Lung (tissue), 12 donors: ENCODE measurements around the gene ABCA4. TPM values are rescaled to one million over a fixed set of nuclear protein-coding genes. Genes with fewer than 3 reads are reported as not detected.

Source experiments
- ATAC-seq: fragments of 200-7000 bp; cut with Tn5 transposase; one replicate; pipeline ENCODE4 v1.9.1; 2020; ENCODE audit warnings: moderate number of reproducible peaks; ENCODE audit not compliant: insufficient read depth, low FRiP score
- DNase-seq, 3 donors: peaks; one replicate each; pipeline ENCODE4 v3.0.0-alpha.2; 2013 to 2017
- H3K27ac ChIP-seq, 2 donors: one replicate each; pipeline ENCODE4 v1.5.1; 2013; ENCODE audit warnings: mild to moderate bottlenecking in 2 of 2, moderate library complexity in 2 of 2, control low read depth in 1 of 2, inconsistent platforms in 1 of 2, low read depth in 1 of 2, low read length in 1 of 2
- H3K27me3 ChIP-seq, 3 donors: one replicate each; pipeline ENCODE4 v1.5.1; 2013; ENCODE audit warnings: low read length in 2 of 3; ENCODE audit not compliant: control insufficient read depth in 3 of 3, insufficient read depth in 3 of 3
- H3K36me3 ChIP-seq, 4 donors: one replicate each; pipeline ENCODE4 v1.5.1; 2013; ENCODE audit warnings: low read length in 4 of 4, mild to moderate bottlenecking in 1 of 4, moderate library complexity in 1 of 4; ENCODE audit not compliant: control insufficient read depth in 4 of 4, insufficient read depth in 4 of 4
- H3K4me1 ChIP-seq, 5 donors: one replicate each; pipeline ENCODE4 v1.5.1; 2013; ENCODE audit warnings: low read length in 5 of 5, mild to moderate bottlenecking in 2 of 5, moderate library complexity in 1 of 5; ENCODE audit not compliant: control insufficient read depth in 5 of 5, insufficient read depth in 5 of 5
- H3K4me3 ChIP-seq: one replicate; pipeline ENCODE4 v1.5.1; 2013; ENCODE audit warnings: mild to moderate bottlenecking, control low read depth, moderate library complexity
- H3K9ac ChIP-seq, 2 donors: one replicate each; pipeline ENCODE4 v1.5.1; 2013; ENCODE audit warnings: low read length in 2 of 2, control low read depth in 1 of 2; ENCODE audit not compliant: insufficient read depth in 1 of 2
- H3K9me3 ChIP-seq, 4 donors: one replicate each; pipeline ENCODE4 v1.5.1; 2013; ENCODE audit warnings: low read length in 3 of 4, mild to moderate bottlenecking in 1 of 4, moderate library complexity in 1 of 4; ENCODE audit not compliant: control insufficient read depth in 4 of 4, insufficient read depth in 3 of 4
- WGBS, 2 donors: extraction: QIAGEN DNeasy Blood & Tissue Kit; methylation state at CpG; one replicate each; pipeline ENCODE4 v1.1.7; 2013; 5-methylcytosine and 5-hydroxymethylcytosine counted together
- polyA plus RNA-seq, 2 donors: library from polyadenylated mRNA; stranded (reverse); fragments of 200-250 nt; gene quantifications; one replicate each; pipeline ENCODE4 v1.2.1, GENCODE V29; 2013
- total RNA-seq, 2 donors: library from RNA; depleted of rRNA in 1 of 2; stranded (reverse); fragments of >200 nt in 1 of 2; gene quantifications; one replicate each; pipeline ENCODE4 v1.2.1, GENCODE V29; 2014 to 2021
- TF ChIP-seq, protein P1 (sequence below): IDR thresholded peaks from 2 replicates; pipeline ENCODE4 v1.5.1; 2012; ENCODE audit warnings: mild to moderate bottlenecking; ENCODE audit errors: control extremely low read depth, extremely low read depth
- donor health status: control.
- donor health status: control.
- donor health status: Bipolar disorder and iron deficiency.
- donor health status: healthy.
- donor health status: DM: yes; HTN: yes; CAD: no.

ABCA4 gene
- total and polyA plus RNA-seq, 4 donors = 0.21 to 1.0 (median 0.67) TPM

DNA sequence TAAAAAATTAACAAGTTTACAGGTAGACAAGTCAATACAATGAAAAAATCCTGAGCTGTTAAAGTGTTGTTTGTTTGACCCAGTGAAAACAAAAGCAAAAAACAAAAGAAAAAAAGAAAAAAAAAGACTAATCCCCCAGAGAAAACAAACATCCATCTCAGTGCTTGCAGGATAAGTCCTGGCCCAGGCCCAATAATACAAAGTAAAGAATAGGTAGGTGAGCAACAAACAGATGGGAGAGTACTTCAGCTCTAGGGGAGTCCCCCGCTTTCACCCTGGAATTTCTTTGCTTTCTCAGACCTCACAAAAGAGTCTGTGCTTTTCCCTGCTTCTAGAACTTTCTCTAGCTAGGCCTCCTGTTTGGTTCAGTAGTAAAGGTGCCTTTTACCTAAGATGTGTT is 70.3 kb downstream of the ABCA4 start:
- WGBS, 2 donors = 69 to 83% methylated on average over 1 of the region's 1 CpG
- H3K36me3 ChIP-seq = no peaks in the 10 kb centered on the region
- peaks cover 0 to 12% (median 3%) of the 10 kb centered on the region in 5 donors for H3K4me1 ChIP-seq
- DNase-seq (no peak), ATAC-seq (no peak)
- H3K27me3 ChIP-seq = no peaks in the 10 kb centered on the region
- H3K9ac ChIP-seq = no peak overlapping the region
- H3K4me3 ChIP-seq = no peak overlapping the region
- peak overlapping the region in 1 of 2 donors; percentile 78 for H3K27ac ChIP-seq
- no peaks in the 10 kb centered on the region for H3K9me3 ChIP-seq
- TF ChIP-seq, protein P1, sequence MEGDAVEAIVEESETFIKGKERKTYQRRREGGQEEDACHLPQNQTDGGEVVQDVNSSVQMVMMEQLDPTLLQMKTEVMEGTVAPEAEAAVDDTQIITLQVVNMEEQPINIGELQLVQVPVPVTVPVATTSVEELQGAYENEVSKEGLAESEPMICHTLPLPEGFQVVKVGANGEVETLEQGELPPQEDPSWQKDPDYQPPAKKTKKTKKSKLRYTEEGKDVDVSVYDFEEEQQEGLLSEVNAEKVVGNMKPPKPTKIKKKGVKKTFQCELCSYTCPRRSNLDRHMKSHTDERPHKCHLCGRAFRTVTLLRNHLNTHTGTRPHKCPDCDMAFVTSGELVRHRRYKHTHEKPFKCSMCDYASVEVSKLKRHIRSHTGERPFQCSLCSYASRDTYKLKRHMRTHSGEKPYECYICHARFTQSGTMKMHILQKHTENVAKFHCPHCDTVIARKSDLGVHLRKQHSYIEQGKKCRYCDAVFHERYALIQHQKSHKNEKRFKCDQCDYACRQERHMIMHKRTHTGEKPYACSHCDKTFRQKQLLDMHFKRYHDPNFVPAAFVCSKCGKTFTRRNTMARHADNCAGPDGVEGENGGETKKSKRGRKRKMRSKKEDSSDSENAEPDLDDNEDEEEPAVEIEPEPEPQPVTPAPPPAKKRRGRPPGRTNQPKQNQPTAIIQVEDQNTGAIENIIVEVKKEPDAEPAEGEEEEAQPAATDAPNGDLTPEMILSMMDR = no peak

GRCh38 chr1:94050254-94050653 is 70.7 kb downstream of the ABCA4 start:
- 63 to 91% methylated on average over 1 of the region's 1 CpG for WGBS, 2 donors
- ATAC-seq = no peak

DNA sequence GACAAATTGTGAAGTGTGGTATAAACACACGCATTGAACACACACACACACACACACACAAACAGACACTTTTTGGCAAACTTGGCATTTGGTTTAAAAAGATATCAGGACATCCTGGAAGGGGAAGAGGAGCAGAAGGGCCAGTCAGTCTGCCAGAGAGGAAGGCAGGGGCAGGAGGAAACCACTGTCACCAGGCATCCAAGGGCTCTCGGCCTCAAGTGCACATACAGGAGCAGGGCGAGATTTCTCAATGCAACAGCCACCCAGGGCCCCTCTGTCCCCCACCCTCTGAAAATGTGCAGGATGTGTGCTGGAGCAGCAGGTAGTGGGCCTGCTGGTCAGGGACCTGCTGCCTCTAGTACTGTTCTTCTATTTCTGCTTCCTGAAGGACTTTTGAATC is 71.2 kb downstream of the ABCA4 start:
- H3K36me3 ChIP-seq = no peaks in the 10 kb centered on the region
- no peaks in the 10 kb centered on the region for H3K27me3 ChIP-seq
- TF ChIP-seq, protein P1 = no peak
- peaks cover 0 to 15% (median 3%) of the 10 kb centered on the region in 5 donors for H3K4me1 ChIP-seq
- no peaks in the 10 kb centered on the region for H3K9me3 ChIP-seq
- H3K4me3 ChIP-seq = no peak overlapping the region
- 30 to 43% methylated on average over 3 of the region's 3 CpGs for WGBS, 2 donors
- H3K9ac ChIP-seq = no peak overlapping the region
- DNase-seq (no peak), ATAC-seq (no peak)
- H3K27ac ChIP-seq = peak overlapping the region in 1 of 2 donors; percentile 86

More at GRCh38 chr1:94050254-94050653, 70.7 kb downstream of the ABCA4 start:
- Histone ChIP-seq H3K4me3 (no peak overlapping the region), H3K9me3 (no peaks in the 10 kb centered on the region), H3K36me3 (no peaks in the 10 kb centered on the region), H3K4me1 (peaks cover 0 to 12% (median 3%) of the 10 kb centered on the region in 5 donors), H3K27ac (peak overlapping the region in 1 of 2 donors; percentile 86), H3K27me3 (no peaks in the 10 kb centered on the region), H3K9ac (no peak overlapping the region)
- DNase-seq = no peak
- TF ChIP-seq, protein P1 = no peak
